ENCODE data around the gene TCF19. TPM values are rescaled to one million over a fixed set of nuclear protein-coding genes. Genes with fewer than 3 reads are reported as not detected.
A peak's percentile ranks its signal among the peaks of the same experiment; 100 is the strongest.

The TCF19 gene
- total RNA-seq (2014; rRNA removed; shearing (Covaris generic)) (61.6 and 63.2 TPM in 2 replicates), total RNA-seq (2022) (54.5 and 56.7 TPM in 2 replicates), Bru-seq, nascent RNA (percentile 71 among the genes with signal in this experiment), BruChase-seq, experiment 1, labeled RNA remaining after a 6-hour chase (percentile 92 among the genes with signal in this experiment), BruChase-seq, experiment 2, labeled RNA remaining after a 2-hour chase (percentile 93 among the genes with signal in this experiment)
- long read RNA-seq, transcript TCF19-202 (4 exons, 3,290 nt), result minor isoform, 11 of 199 reads
- long read RNA-seq, transcript TCF19-201 (4 exons, 3,039 nt), result major isoform, 80 of 199 reads
- long read RNA-seq, partial matches to known transcripts, result 73 of 199 reads
- long read RNA-seq, other reads (novel, unspliced or antisense), result 35 of 199 reads

GRCh38 chr6:31158140-31158862 is at the start of gene TCF19:
Gene TCF19 (plus strand): TSS chr6:31158589. CDS start chr6:31159470, 881 bp downstream.
- H3K4me2 ChIP-seq (ENCODE audit: low read length), result peak within 1 kb of the TSS; percentile 99
- H3K27ac ChIP-seq (ENCODE audit: low read depth, low read length, poor library complexity, severe bottlenecking), result peak within 1 kb of the TSS; percentile 60
- no peak for TF ChIP-seq CTCF (conservative IDR thresholded peaks at IDR 0.05; ENCODE audit: low read length)
- TF ChIP-seq EZH2phosphoT487 (IDR thresholded peaks at IDR 0.05; ENCODE audit: borderline replicate concordance, low read depth, low read length), result no peak
- intact Hi-C loops (cut with micrococcal nuclease; ENCODE audit: unreplicated experiment), result loop anchor here (1.0 kb wide), 1 partner anchor 32 kb away; no protein-coding TSS in a partner anchor
- H3K79me2 ChIP-seq (ENCODE audit: insufficient read depth, low read depth, low read length), result peaks cover 17% of the 10 kb centered on the region; the same call in 1 of the 2 replicates
- POLR2A ChIA-PET, result interaction anchor here (0.7 to 1.6 kb wide), 6 partner anchors 10 to 40 kb away, joined by 3 to 6 read pairs (median 4); no protein-coding TSS in a partner anchor
- peak within 1 kb of the TSS; percentile 88 for H3K4me3 ChIP-seq (ENCODE audit: low read depth, low read length, poor library complexity, severe bottlenecking)
- no TSS peak for BruUV-seq (replicated peaks)
- DNase-seq (ENCODE audit: low spot score), result peak; percentile 97
- peak within 1 kb of the TSS; percentile 70; the same call in 1 of the 2 replicates for H2AFZ ChIP-seq (ENCODE audit: low read length)
- H3K9me3 ChIP-seq (ENCODE audit: low read length), result no peaks in the 10 kb centered on the region
- CTCF ChIA-PET (ENCODE audit: unreplicated experiment), result interaction anchor here (0.5 kb wide), 1 partner anchor 31 kb away, joined by 3 read pairs; no protein-coding TSS in a partner anchor
- H3K36me3 ChIP-seq (ENCODE audit: insufficient read depth, low read length), result peaks cover 42% of the 10 kb centered on the region
- no peaks in the 10 kb centered on the region for H3K9me2 ChIP-seq (ENCODE audit: insufficient read depth, low read length)
- peaks cover 22% of the 10 kb centered on the region for H3K4me1 ChIP-seq (ENCODE audit: insufficient read depth, low read length, poor library complexity, severe bottlenecking)
- no peaks in the 10 kb centered on the region for H4K20me1 ChIP-seq (ENCODE audit: insufficient read depth, low read length)

GRCh38 chr6:31110825-31111582 is 47.4 kb upstream of the TCF19 start:
- intact Hi-C loops (cut with micrococcal nuclease; ENCODE audit: unreplicated experiment), result no loop called here

More at GRCh38 chr6:31110825-31111582, 47.4 kb upstream of the TCF19 start:
- Histone ChIP-seq H3K4me2 (ENCODE audit: low read length) (no peak overlapping the region), H2AFZ (ENCODE audit: low read length) (no peak overlapping the region), H3K79me2 (ENCODE audit: insufficient read depth, low read depth, low read length) (no peaks in the 10 kb centered on the region), H3K9me2 (ENCODE audit: insufficient read depth, low read length) (no peaks in the 10 kb centered on the region), H3K9me3 (ENCODE audit: low read length) (no peaks in the 10 kb centered on the region), H3K27ac (ENCODE audit: low read depth, low read length, poor library complexity, severe bottlenecking) (no peak overlapping the region), H4K20me1 (ENCODE audit: insufficient read depth, low read length) (no peaks in the 10 kb centered on the region), H3K4me1 (ENCODE audit: insufficient read depth, low read length, poor library complexity, severe bottlenecking) (no peaks in the 10 kb centered on the region), H3K36me3 (ENCODE audit: insufficient read depth, low read length) (no peaks in the 10 kb centered on the region), H3K4me3 (ENCODE audit: low read depth, low read length, poor library complexity, severe bottlenecking) (no peak overlapping the region)
- ChIA-PET CTCF (ENCODE audit: unreplicated experiment) (no interaction called here), POLR2A (no interaction called here)
- BruUV-seq (replicated peaks), result no TSS peak
- TF ChIP-seq EZH2phosphoT487 (IDR thresholded peaks at IDR 0.05; ENCODE audit: borderline replicate concordance, low read depth, low read length) (no peak), CTCF (conservative IDR thresholded peaks at IDR 0.05; ENCODE audit: low read length) (no peak)
- DNase-seq (ENCODE audit: low spot score), result no peak

All from OCI-LY7 (cell line).